ENCODE measurements around the gene RNF125.

RNF125 gene

GRCh38 chr18:32110005-32110404, 91.4 kb downstream of the RNF125 start:
- Histone ChIP-seq H3K27me3 (ENCODE audit: insufficient read depth, poor library complexity, severe bottlenecking) (no peaks in the 10 kb centered on the region), H3K4me3 (replicated peaks; ENCODE audit: insufficient read depth, low read length) (no peak overlapping the region), H3K27ac (replicated peaks) (no peak overlapping the region)
- TF ChIP-seq REST (IDR thresholded peaks at IDR 0.05; ENCODE audit: insufficient replicate concordance, low read depth), result no peak
- DNase-seq (ENCODE audit: low read depth in 1 of 2, low spot score in 1 of 2), result no peak

GRCh38 chr18:32111706-32112105, 93.1 kb downstream of the RNF125 start:
- no peaks in the 10 kb centered on the region for H3K27me3 ChIP-seq (ENCODE audit: insufficient read depth, poor library complexity, severe bottlenecking)
- no peak overlapping the region for H3K27ac ChIP-seq (replicated peaks)
- H3K4me3 ChIP-seq (replicated peaks; ENCODE audit: insufficient read depth, low read length), result no peak overlapping the region
- no peak for DNase-seq (ENCODE audit: low read depth in 1 of 2, low spot score in 1 of 2)
- TF ChIP-seq SPI1 (IDR thresholded peaks at IDR 0.05; ENCODE audit: borderline replicate concordance, low read depth) (no peak), CTCF (IDR thresholded peaks at IDR 0.05; ENCODE audit: insufficient read depth, low read length) (no peak), GABPA (IDR thresholded peaks at IDR 0.05; ENCODE audit: low read depth) (no peak), REST (IDR thresholded peaks at IDR 0.05; ENCODE audit: insufficient replicate concordance, low read depth) (no peak)

GRCh38 chr18:32112826-32113225, 94.2 kb downstream of the RNF125 start:
- TF ChIP-seq CTCF (IDR thresholded peaks at IDR 0.05; ENCODE audit: insufficient read depth, low read length) (no peak), GABPA (IDR thresholded peaks at IDR 0.05; ENCODE audit: low read depth) (no peak), SPI1 (IDR thresholded peaks at IDR 0.05; ENCODE audit: borderline replicate concordance, low read depth) (no peak), REST (IDR thresholded peaks at IDR 0.05; ENCODE audit: insufficient replicate concordance, low read depth) (no peak), POLR2AphosphoS5 (IDR thresholded peaks at IDR 0.05; ENCODE audit: low read depth) (no peak)
- DNase-seq (ENCODE audit: low read depth in 1 of 2, low spot score in 1 of 2), result no peak
- no peak overlapping the region for H3K27ac ChIP-seq (replicated peaks)
- no peaks in the 10 kb centered on the region for H3K27me3 ChIP-seq (ENCODE audit: insufficient read depth, poor library complexity, severe bottlenecking)
- H3K4me3 ChIP-seq (replicated peaks; ENCODE audit: insufficient read depth, low read length), result no peak overlapping the region

All from HL-60 (cell line).